Keratinocyte (primary cell): Measurements from ENCODE around the gene POLD2.

Experiments
- CTCF ChIP-seq, 3 experiments: IDR thresholded peaks in 1 of 3; conservative IDR thresholded peaks in 1 of 3; optimal IDR thresholded peaks in 1 of 3; 2 replicates in 2 of 3; 3 replicates in 1 of 3; pipeline versions ENCODE3 to v1.5.1; 2011; ENCODE audit warnings: low read length in 3 of 3, mild to moderate bottlenecking in 3 of 3, moderate library complexity in 2 of 3, control low read depth in 1 of 3, inconsistent platforms in 1 of 3; ENCODE audit not compliant: insufficient read depth in 2 of 3; ENCODE audit errors: extremely low read depth in 1 of 3
- EZH2 ChIP-seq: IDR thresholded peaks from one replicate; pipeline ENCODE4 v1.6.1; 2012; ENCODE audit warnings: inconsistent platforms, mild to moderate bottlenecking, low read length, moderate library complexity

DNA sequence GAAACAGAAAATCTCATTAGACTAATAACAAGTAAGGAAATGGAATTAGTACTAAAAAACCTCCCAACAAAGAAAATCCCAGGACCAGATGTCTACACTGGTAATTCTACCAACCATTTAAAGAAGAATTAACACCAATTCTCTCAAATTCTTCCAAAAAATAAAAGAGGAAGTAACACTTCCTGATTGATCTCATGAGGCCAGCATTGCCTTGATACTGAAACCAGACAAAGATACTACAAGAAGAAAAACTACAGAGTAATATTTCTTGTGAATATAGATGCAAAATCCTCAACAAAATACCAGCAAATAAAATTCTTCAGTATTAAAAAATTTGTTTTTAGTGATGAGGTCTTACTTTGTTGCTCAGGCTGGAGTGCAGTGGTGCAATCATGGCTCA lies 44.6 kb upstream of the POLD2 start:
- TF ChIP-seq CTCF (optimal IDR thresholded peaks at IDR 0.05 in 1 of 3, IDR thresholded peaks at IDR 0.05 in 1 of 3, conservative IDR thresholded peaks at IDR 0.05 in 1 of 3; ENCODE audit: extremely low read depth in 1 of 3, insufficient read depth in 2 of 3, low read length in 3 of 3) (no peak), EZH2 (no peak)
